Measurements from ENCODE around the gene EME2.
"Not testable (repeated sequence)": the region's sequence is repeated elsewhere in the genome, so short reads cannot be mapped to it uniquely, and the experiment has no call there.

The EME2 gene

GRCh38 chr16:1794221-1794871 is 21.7 kb downstream of the EME2 start:
- H3K9ac ChIP-seq (ENCODE audit: low read length in 2 of 2): no peak overlapping the region
- no peaks in the 10 kb centered on the region for H3K27me3 ChIP-seq (ENCODE audit: control insufficient read depth in 1 of 2, insufficient read depth in 2 of 2, low read length in 2 of 2)
- no peak overlapping the region for H3K4me3 ChIP-seq (ENCODE audit: low read length in 2 of 2)
- H3K4me1 ChIP-seq (ENCODE audit: control insufficient read depth, insufficient read depth, low read length): no peaks in the 10 kb centered on the region
- H3K9me3 ChIP-seq (ENCODE audit: control insufficient read depth in 2 of 2, low read length in 2 of 2): no peaks in the 10 kb centered on the region
- no peak overlapping the region for H3K27ac ChIP-seq (ENCODE audit: low read length)
- peaks cover 0 to 2% of the 10 kb centered on the region in 2 donors for H3K36me3 ChIP-seq (ENCODE audit: control insufficient read depth in 2 of 2, insufficient read depth in 2 of 2, low read length in 2 of 2)

GRCh38 chr16:1794908-1795666 is 22.5 kb downstream of the EME2 start:
- no peak overlapping the region for H3K27ac ChIP-seq (ENCODE audit: low read length)
- no peaks in the 10 kb centered on the region for H3K36me3 ChIP-seq (ENCODE audit: control insufficient read depth in 2 of 2, insufficient read depth in 2 of 2, low read length in 2 of 2)
- no peak overlapping the region for H3K4me3 ChIP-seq (ENCODE audit: low read length in 2 of 2)
- no peak overlapping the region for H3K9ac ChIP-seq (ENCODE audit: low read length in 2 of 2)
- H3K9me3 ChIP-seq (ENCODE audit: control insufficient read depth in 2 of 2, low read length in 2 of 2): no peaks in the 10 kb centered on the region
- H3K27me3 ChIP-seq (ENCODE audit: control insufficient read depth in 1 of 2, insufficient read depth in 2 of 2, low read length in 2 of 2): no peaks in the 10 kb centered on the region
- no peaks in the 10 kb centered on the region for H3K4me1 ChIP-seq (ENCODE audit: control insufficient read depth, insufficient read depth, low read length)

GRCh38 chr16:1799263-1799662 is 26.7 kb downstream of the EME2 start:
- H3K27ac ChIP-seq (ENCODE audit: low read length); H3K36me3 ChIP-seq (ENCODE audit: control insufficient read depth in 2 of 2, insufficient read depth in 2 of 2, low read length in 2 of 2); H3K9me3 ChIP-seq (ENCODE audit: control insufficient read depth in 2 of 2, low read length in 2 of 2); H3K4me1 ChIP-seq (ENCODE audit: control insufficient read depth, insufficient read depth, low read length); H3K4me3 ChIP-seq (ENCODE audit: low read length in 2 of 2); H3K27me3 ChIP-seq (ENCODE audit: control insufficient read depth in 1 of 2, insufficient read depth in 2 of 2, low read length in 2 of 2); H3K9ac ChIP-seq (ENCODE audit: low read length in 2 of 2): not testable (repeated sequence)

GRCh38 chr16:1800701-1801100 is 28.1 kb downstream of the EME2 start:
- Histone ChIP-seq H3K4me3 (ENCODE audit: low read length in 2 of 2) (no peak overlapping the region), H3K4me1 (ENCODE audit: control insufficient read depth, insufficient read depth, low read length) (no peaks in the 10 kb centered on the region), H3K36me3 (ENCODE audit: control insufficient read depth in 2 of 2, insufficient read depth in 2 of 2, low read length in 2 of 2) (peaks cover 0 to 3% of the 10 kb centered on the region in 2 donors), H3K9me3 (ENCODE audit: control insufficient read depth in 2 of 2, low read length in 2 of 2) (no peaks in the 10 kb centered on the region), H3K9ac (ENCODE audit: low read length in 2 of 2) (no peak overlapping the region), H3K27me3 (ENCODE audit: control insufficient read depth in 1 of 2, insufficient read depth in 2 of 2, low read length in 2 of 2) (no peaks in the 10 kb centered on the region), H3K27ac (ENCODE audit: low read length) (no peak overlapping the region)

- no peak overlapping the region for H3K9ac ChIP-seq (ENCODE audit: low read length in 2 of 2)
- no peaks in the 10 kb centered on the region for H3K27me3 ChIP-seq (ENCODE audit: control insufficient read depth in 1 of 2, insufficient read depth in 2 of 2, low read length in 2 of 2)
- no peaks in the 10 kb centered on the region for H3K4me1 ChIP-seq (ENCODE audit: control insufficient read depth, insufficient read depth, low read length)
- no peaks in the 10 kb centered on the region for H3K9me3 ChIP-seq (ENCODE audit: control insufficient read depth in 2 of 2, low read length in 2 of 2)
- peaks cover 20 to 21% of the 10 kb centered on the region in 2 donors for H3K36me3 ChIP-seq (ENCODE audit: control insufficient read depth in 2 of 2, insufficient read depth in 2 of 2, low read length in 2 of 2)
- no peak overlapping the region for H3K4me3 ChIP-seq (ENCODE audit: low read length in 2 of 2)
- no peak overlapping the region for H3K27ac ChIP-seq (ENCODE audit: low read length)
Measured at GRCh38 chr16:1807626-1808025, 35.0 kb downstream of the EME2 start.

GRCh38 chr16:1808691-1809090 is 36.1 kb downstream of the EME2 start:
- no peaks in the 10 kb centered on the region for H3K9me3 ChIP-seq (ENCODE audit: control insufficient read depth in 2 of 2, low read length in 2 of 2)
- H3K36me3 ChIP-seq (ENCODE audit: control insufficient read depth in 2 of 2, insufficient read depth in 2 of 2, low read length in 2 of 2): peaks cover 20 to 24% of the 10 kb centered on the region in 2 donors
- H3K27me3 ChIP-seq (ENCODE audit: control insufficient read depth in 1 of 2, insufficient read depth in 2 of 2, low read length in 2 of 2): no peaks in the 10 kb centered on the region
- H3K4me1 ChIP-seq (ENCODE audit: control insufficient read depth, insufficient read depth, low read length): no peaks in the 10 kb centered on the region
- no peak overlapping the region for H3K27ac ChIP-seq (ENCODE audit: low read length)
- H3K9ac ChIP-seq (ENCODE audit: low read length in 2 of 2): no peak overlapping the region
- no peak overlapping the region for H3K4me3 ChIP-seq (ENCODE audit: low read length in 2 of 2)

GRCh38 chr16:1809281-1809801 is 36.7 kb downstream of the EME2 start:
- Histone ChIP-seq H3K27ac (ENCODE audit: low read length) (no peak overlapping the region), H3K27me3 (ENCODE audit: control insufficient read depth in 1 of 2, insufficient read depth in 2 of 2, low read length in 2 of 2) (no peaks in the 10 kb centered on the region), H3K36me3 (ENCODE audit: control insufficient read depth in 2 of 2, insufficient read depth in 2 of 2, low read length in 2 of 2) (peaks cover 20 to 23% of the 10 kb centered on the region in 2 donors), H3K9me3 (ENCODE audit: control insufficient read depth in 2 of 2, low read length in 2 of 2) (no peaks in the 10 kb centered on the region), H3K9ac (ENCODE audit: low read length in 2 of 2) (no peak overlapping the region), H3K4me1 (ENCODE audit: control insufficient read depth, insufficient read depth, low read length) (no peaks in the 10 kb centered on the region), H3K4me3 (ENCODE audit: low read length in 2 of 2) (no peak overlapping the region)

GRCh38 chr16:1810106-1810505 is 37.5 kb downstream of the EME2 start:
- no peaks in the 10 kb centered on the region for H3K4me1 ChIP-seq (ENCODE audit: control insufficient read depth, insufficient read depth, low read length)
- no peak overlapping the region for H3K4me3 ChIP-seq (ENCODE audit: low read length in 2 of 2)
- H3K36me3 ChIP-seq (ENCODE audit: control insufficient read depth in 2 of 2, insufficient read depth in 2 of 2, low read length in 2 of 2): peaks cover 21 to 22% of the 10 kb centered on the region in 2 donors
- H3K27ac ChIP-seq (ENCODE audit: low read length): no peak overlapping the region
- no peaks in the 10 kb centered on the region for H3K27me3 ChIP-seq (ENCODE audit: control insufficient read depth in 1 of 2, insufficient read depth in 2 of 2, low read length in 2 of 2)
- H3K9ac ChIP-seq (ENCODE audit: low read length in 2 of 2): no peak overlapping the region
- no peaks in the 10 kb centered on the region for H3K9me3 ChIP-seq (ENCODE audit: control insufficient read depth in 2 of 2, low read length in 2 of 2)

- no peaks in the 10 kb centered on the region for H3K4me1 ChIP-seq (ENCODE audit: control insufficient read depth, insufficient read depth, low read length)
- no peak overlapping the region for H3K9ac ChIP-seq (ENCODE audit: low read length in 2 of 2)
- no peak overlapping the region for H3K27ac ChIP-seq (ENCODE audit: low read length)
- no peaks in the 10 kb centered on the region for H3K9me3 ChIP-seq (ENCODE audit: control insufficient read depth in 2 of 2, low read length in 2 of 2)
- H3K4me3 ChIP-seq (ENCODE audit: low read length in 2 of 2): no peak overlapping the region
- H3K27me3 ChIP-seq (ENCODE audit: control insufficient read depth in 1 of 2, insufficient read depth in 2 of 2, low read length in 2 of 2): no peaks in the 10 kb centered on the region
- peaks cover 22 to 24% of the 10 kb centered on the region in 2 donors for H3K36me3 ChIP-seq (ENCODE audit: control insufficient read depth in 2 of 2, insufficient read depth in 2 of 2, low read length in 2 of 2)
Measured at GRCh38 chr16:1810536-1810935, 37.9 kb downstream of the EME2 start.

GRCh38 chr16:1812732-1813163 is 40.1 kb downstream of the EME2 start:
- Histone ChIP-seq H3K27me3 (ENCODE audit: control insufficient read depth in 1 of 2, insufficient read depth in 2 of 2, low read length in 2 of 2) (no peaks in the 10 kb centered on the region), H3K4me3 (ENCODE audit: low read length in 2 of 2) (no peak overlapping the region), H3K4me1 (ENCODE audit: control insufficient read depth, insufficient read depth, low read length) (no peaks in the 10 kb centered on the region), H3K9ac (ENCODE audit: low read length in 2 of 2) (no peak overlapping the region), H3K27ac (ENCODE audit: low read length) (no peak overlapping the region), H3K36me3 (ENCODE audit: control insufficient read depth in 2 of 2, insufficient read depth in 2 of 2, low read length in 2 of 2) (peaks cover 25 to 30% of the 10 kb centered on the region in 2 donors), H3K9me3 (ENCODE audit: control insufficient read depth in 2 of 2, low read length in 2 of 2) (no peaks in the 10 kb centered on the region)

- Histone ChIP-seq H3K4me1 (ENCODE audit: control insufficient read depth, insufficient read depth, low read length) (no peaks in the 10 kb centered on the region), H3K36me3 (ENCODE audit: control insufficient read depth in 2 of 2, insufficient read depth in 2 of 2, low read length in 2 of 2) (peaks cover 12 to 19% of the 10 kb centered on the region in 2 donors), H3K9me3 (ENCODE audit: control insufficient read depth in 2 of 2, low read length in 2 of 2) (no peaks in the 10 kb centered on the region), H3K4me3 (ENCODE audit: low read length in 2 of 2) (no peak overlapping the region), H3K9ac (ENCODE audit: low read length in 2 of 2) (no peak overlapping the region), H3K27ac (ENCODE audit: low read length) (no peak overlapping the region), H3K27me3 (ENCODE audit: control insufficient read depth in 1 of 2, insufficient read depth in 2 of 2, low read length in 2 of 2) (no peaks in the 10 kb centered on the region)
Measured at GRCh38 chr16:1815461-1815860, 42.9 kb downstream of the EME2 start.

Measured in stomach smooth muscle (tissue), 2 donors.